Liver (tissue), 3 donors: ENCODE data around the gene RAD51AP2.

Experiments
- CTCF ChIP-seq: fragments of 150-350 bp; IDR thresholded peaks from 2 replicates; pipeline ENCODE4 v1.5.1; 2017; ENCODE audit warnings: improper control_type of control experiment, low read depth, low read length; ENCODE audit not compliant: missing input control
- RAD21 ChIP-seq, 2 donors: IDR thresholded peaks; 2 replicates each; pipeline ENCODE4 v1.6.1; 2016; ENCODE audit warnings: antibody characterized with exemption in 2 of 2, mild to moderate bottlenecking in 2 of 2
- TAF1 ChIP-seq: conservative IDR thresholded peaks from 2 replicates; pipeline ENCODE4 v1.6.1; 2016; ENCODE audit warnings: antibody characterized with exemption, mild to moderate bottlenecking
- YY1 ChIP-seq: IDR thresholded peaks from 2 replicates; pipeline ENCODE4 v1.6.1; 2016; ENCODE audit warnings: antibody characterized with exemption, mild to moderate bottlenecking
- donor health status: healthy.
- donor health status: healthy.

- no peak for TF ChIP-seq YY1
- no peak for TF ChIP-seq TAF1
- no peak for TF ChIP-seq RAD21 (IDR thresholded peaks at IDR 0.05)
- no peak for TF ChIP-seq CTCF
These were observed 43.0 kb downstream of the RAD51AP2 start for GRCh38 chr2:17475286-17475685.
